Measurements from ENCODE around the gene LHFPL3.

DNA sequence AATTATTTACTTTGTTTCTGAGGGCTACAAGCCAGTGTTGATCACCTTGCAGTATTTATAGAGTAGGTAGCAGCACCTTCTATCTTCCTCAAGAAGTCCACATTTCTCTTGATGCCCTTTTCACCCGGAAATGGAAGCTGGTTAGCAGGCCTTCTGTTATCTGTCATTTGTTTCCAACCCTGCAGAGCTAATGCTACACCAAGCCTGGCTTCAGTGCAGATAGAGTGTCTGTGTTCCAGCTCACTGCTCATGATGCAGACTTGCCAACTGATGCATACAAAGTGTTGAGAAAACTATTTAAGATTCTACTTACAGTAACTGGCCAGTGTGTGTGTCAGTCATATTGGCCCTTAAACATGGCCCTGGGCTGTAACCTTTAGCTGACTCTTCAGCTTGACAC lies 301.0 kb downstream of the LHFPL3 start:
- TF ChIP-seq CEBPB (IDR thresholded peaks at IDR 0.05) (no peak), RAD21 (IDR thresholded peaks at IDR 0.05; ENCODE audit: low read depth) (no peak), EP300 (IDR thresholded peaks at IDR 0.05; ENCODE audit: borderline replicate concordance) (no peak), EGR1 (IDR thresholded peaks at IDR 0.05) (no peak), TAF1 (IDR thresholded peaks at IDR 0.05; ENCODE audit: low read depth) (no peak), ZBTB7A (IDR thresholded peaks at IDR 0.05; ENCODE audit: low read depth) (no peak), CREB1 (IDR thresholded peaks at IDR 0.05; ENCODE audit: low read depth) (no peak)
- TF ChIP-seq, protein P1, sequence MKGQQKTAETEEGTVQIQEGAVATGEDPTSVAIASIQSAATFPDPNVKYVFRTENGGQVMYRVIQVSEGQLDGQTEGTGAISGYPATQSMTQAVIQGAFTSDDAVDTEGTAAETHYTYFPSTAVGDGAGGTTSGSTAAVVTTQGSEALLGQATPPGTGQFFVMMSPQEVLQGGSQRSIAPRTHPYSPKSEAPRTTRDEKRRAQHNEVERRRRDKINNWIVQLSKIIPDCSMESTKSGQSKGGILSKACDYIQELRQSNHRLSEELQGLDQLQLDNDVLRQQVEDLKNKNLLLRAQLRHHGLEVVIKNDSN (IDR thresholded peaks at IDR 0.05) = no peak

Data from Ishikawa (cell line).